ENCODE data around the gene FAM83C. TPM values are rescaled to one million over a fixed set of nuclear protein-coding genes. Genes with fewer than 3 reads are reported as not detected.

Gene FAM83C
- total RNA-seq, 2 experiments from 2014 or later, result not detected

DNA sequence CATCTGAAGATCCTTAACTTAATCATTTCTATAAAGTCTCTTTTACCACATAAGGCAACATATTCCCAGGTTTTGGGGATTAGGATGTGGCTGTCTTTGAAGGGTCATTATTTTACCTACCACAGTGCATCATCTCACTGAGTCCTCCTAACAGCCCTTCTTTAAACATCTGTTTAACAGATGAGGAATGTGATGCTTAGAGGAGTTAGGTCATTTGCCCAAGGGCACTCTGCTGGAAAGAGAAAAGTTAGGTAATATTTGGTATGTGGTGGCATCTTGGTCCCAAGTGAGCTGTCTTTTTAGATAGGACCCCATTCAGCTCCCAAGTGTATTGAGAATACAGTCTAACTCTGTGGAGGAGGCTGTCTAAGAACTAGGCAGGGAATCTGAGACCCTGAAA lies 54.7 kb downstream of the FAM83C start:
- CTCF ChIA-PET, result no interaction called here
- H3K4me3 Mint-ChIP-seq, result no peak overlapping the region
- H3K27ac Mint-ChIP-seq, result no peak overlapping the region
- DNase-seq (no peak), ATAC-seq (no peak)
- H3K36me3 Mint-ChIP-seq, result peaks cover 2% of the 10 kb centered on the region
- H3K9me3 Mint-ChIP-seq (ENCODE audit: low read depth), result no peaks in the 10 kb centered on the region
- H3K4me1 Mint-ChIP-seq, result peaks cover 8% of the 10 kb centered on the region
- H3K27me3 Mint-ChIP-seq, result peaks cover 7% of the 10 kb centered on the region

DNA sequence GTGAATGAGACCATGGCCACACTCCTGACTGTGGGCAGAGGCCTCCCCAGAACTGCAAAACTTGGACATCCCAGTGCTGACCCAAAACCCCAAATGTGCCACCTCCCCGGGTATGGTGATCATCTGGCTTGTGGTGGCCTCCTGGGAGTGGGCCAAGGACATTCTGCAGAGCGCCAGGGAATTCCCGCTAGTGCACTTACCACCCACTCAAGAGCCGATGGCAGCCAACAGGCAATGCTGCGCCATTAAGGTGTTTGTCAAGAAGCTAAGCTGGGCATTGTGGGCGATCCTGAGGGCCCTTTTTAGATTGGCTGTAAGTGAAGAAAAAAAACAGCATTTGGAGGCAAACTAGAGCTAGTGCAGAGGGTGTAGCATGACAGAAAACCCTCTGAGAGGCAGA lies 56.3 kb downstream of the FAM83C start:
- CTCF ChIA-PET, result no interaction called here
- H3K27ac Mint-ChIP-seq, result no peak overlapping the region
- no peak for DNase-seq

More for the DNA sequence above, 56.3 kb downstream of the FAM83C start:
- no peak overlapping the region for H3K4me3 Mint-ChIP-seq
- H3K36me3 Mint-ChIP-seq, result peaks cover 2% of the 10 kb centered on the region
- no peak for ATAC-seq
- peaks cover 4% of the 10 kb centered on the region for H3K27me3 Mint-ChIP-seq
- H3K9me3 Mint-ChIP-seq (ENCODE audit: low read depth), result no peaks in the 10 kb centered on the region
- H3K4me1 Mint-ChIP-seq, result peaks cover 10% of the 10 kb centered on the region

Other genes starting within 250 kb of the FAM83C start
- 10 to 100 TPM; 56.9 to 70.9 TPM for gene TRPC4AP, start 199.6 kb downstream of the FAM83C start, total RNA-seq
- gene EDEM2, start 145.1 kb downstream of the FAM83C start, total RNA-seq, result 10 to 100 TPM; 23.9 to 25.6 TPM
- gene PROCR, start 120.4 kb downstream of the FAM83C start, total RNA-seq, result 1 to 10 TPM; 1.5 to 2.4 TPM
- gene MMP24, start 65.7 kb downstream of the FAM83C start, total RNA-seq, result not detected
- 10 to 100 TPM; 28.4 to 44.3 TPM for gene MMP24OS, start 14.3 kb downstream of the FAM83C start, total RNA-seq
- gene EIF6, start 7.7 kb downstream of the FAM83C start, total RNA-seq, result 100 to 1,000 TPM in 1 of 2 experiments, 10 to 100 TPM in 1; 98.6 to 121 TPM
- 10 to 100 TPM; 64.5 to 73.1 TPM for gene UQCC1, start 119.5 kb upstream of the FAM83C start, total RNA-seq
- under 1 TPM in 1 of 2 experiments, not detected in 1; 0.12 TPM for gene GDF5, start 145.8 kb upstream of the FAM83C start, total RNA-seq
- 10 to 100 TPM; 68.6 to 86.9 TPM for gene CEP250, start 163.2 kb upstream of the FAM83C start, total RNA-seq
- gene C20orf173, start 237.2 kb upstream of the FAM83C start, total RNA-seq, result not detected
- gene ERGIC3, start 249.7 kb upstream of the FAM83C start, total RNA-seq, result 100 to 1,000 TPM; 115 to 128 TPM